GM23248 (cell line): ENCODE results near the gene HLA-DQA2.

Experiments
- EZH2 ChIP-seq: fragments of 200-600 bp; sonication (generic); IDR thresholded peaks from 2 replicates; pipeline ENCODE4 v1.6.1; 2018; ENCODE audit warnings: antibody characterized with exemption, mild to moderate bottlenecking; ENCODE audit not compliant: insufficient read depth, poor library complexity, severe bottlenecking
- EZH2phosphoT487 ChIP-seq: fragments of 200-600 bp; sonication (generic); IDR thresholded peaks from 2 replicates; pipeline ENCODE4 v1.6.1; 2018; ENCODE audit warnings: antibody characterized with exemption, moderate library complexity, mild to moderate bottlenecking, low read depth; ENCODE audit not compliant: insufficient read depth

DNA sequence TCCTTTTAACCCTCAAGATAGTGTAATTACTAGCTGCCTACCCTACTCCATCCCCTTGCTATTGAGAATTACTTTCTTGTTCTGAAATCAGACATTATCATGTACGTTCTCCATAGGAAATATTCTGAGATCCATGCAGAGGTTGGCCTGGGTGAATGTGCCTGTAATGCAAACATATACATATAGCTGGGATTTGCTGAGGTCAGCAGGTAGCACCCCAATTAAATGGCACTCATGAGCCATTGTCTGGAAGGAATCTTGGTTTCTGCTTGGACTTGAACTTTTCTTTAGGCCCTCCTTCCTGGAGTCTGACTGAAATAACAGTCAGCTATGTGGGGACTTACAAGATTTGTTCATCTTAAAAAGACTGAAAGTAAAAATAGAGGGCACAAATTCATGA is 18.5 kb downstream of the HLA-DQA2 start:
- no peak for TF ChIP-seq EZH2phosphoT487
- no peak for TF ChIP-seq EZH2
